Epidermal melanocyte (primary cell): Measurements from ENCODE around the gene JAGN1.
"Not testable (repeated sequence)": the region's sequence is repeated elsewhere in the genome, so short reads cannot be mapped to it uniquely, and the experiment has no call there.

Source experiments
- DNase-seq: peaks from one replicate; pipeline ENCODE4 v3.0.0; 2011; ENCODE audit warnings: low spot score; ENCODE audit not compliant: insufficient read length

JAGN1 gene

DNA sequence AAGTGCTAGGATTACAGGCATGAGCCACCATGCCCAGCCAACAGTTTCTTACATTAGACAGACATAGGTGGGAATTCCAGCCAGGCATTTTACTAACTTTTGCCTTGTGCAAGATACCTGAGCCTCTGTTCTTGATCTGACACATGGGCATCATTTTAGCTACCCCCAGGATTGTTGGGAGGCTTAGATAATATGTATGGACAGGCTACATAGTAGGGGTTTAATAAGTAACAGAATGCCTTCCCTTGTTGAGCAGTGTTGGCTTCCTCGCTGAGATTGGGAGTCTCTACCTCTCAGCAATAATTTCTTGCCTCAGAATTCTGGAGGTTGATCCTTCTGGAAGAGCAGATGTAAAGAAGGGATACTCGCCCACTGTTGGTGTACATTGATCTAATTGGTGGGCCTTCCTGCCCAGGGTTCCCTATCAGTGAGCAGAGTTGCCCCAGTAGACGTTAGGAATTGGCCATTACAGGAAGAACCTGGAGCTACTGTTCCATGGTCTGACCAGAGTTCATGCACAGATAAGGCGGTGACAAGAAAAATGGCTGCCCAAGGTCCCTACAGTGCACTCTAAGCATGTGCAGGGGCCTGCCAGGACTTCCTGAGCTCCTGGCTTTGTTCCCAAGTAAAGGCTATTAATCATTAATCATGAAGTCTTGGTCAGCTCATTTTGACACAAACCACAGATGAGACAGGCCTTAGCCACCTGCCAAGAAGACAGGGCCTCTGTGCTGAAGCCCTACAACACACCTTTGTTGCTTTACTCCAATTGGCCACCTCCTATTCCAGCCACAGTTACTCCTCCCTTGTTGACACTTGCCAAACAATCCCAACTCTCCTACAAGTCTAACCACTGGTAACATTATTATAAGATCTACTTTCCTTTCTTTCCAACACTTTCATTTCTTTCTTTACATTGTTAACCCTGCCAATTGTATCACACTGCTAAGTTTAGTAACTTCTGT is 7.3 kb downstream of the JAGN1 start:
- no peak for DNase-seq

GRCh38 chr3:9898467-9899241 is 8.2 kb downstream of the JAGN1 start:
- DNase-seq = no peak

GRCh38 chr3:9899289-9899791 is 8.9 kb downstream of the JAGN1 start:
- DNase-seq = no peak

GRCh38 chr3:9900965-9901415 is 10.6 kb downstream of the JAGN1 start:
- DNase-seq = not testable (repeated sequence)

- no peak for DNase-seq
Measured at GRCh38 chr3:9901967-9902366, 11.6 kb downstream of the JAGN1 start.

- DNase-seq = no peak
Measured at GRCh38 chr3:9902372-9903237, 12.2 kb downstream of the JAGN1 start, which contains the start of gene IL17RE. IL17RE (plus strand) TSS chr3:9902848; CDS start chr3:9902933, 85 bp downstream.

GRCh38 chr3:9903238-9903624 is 12.8 kb downstream of the JAGN1 start:
- DNase-seq = no peak

- no peak for DNase-seq
Measured at GRCh38 chr3:9903904-9904303, 13.5 kb downstream of the JAGN1 start.

DNA sequence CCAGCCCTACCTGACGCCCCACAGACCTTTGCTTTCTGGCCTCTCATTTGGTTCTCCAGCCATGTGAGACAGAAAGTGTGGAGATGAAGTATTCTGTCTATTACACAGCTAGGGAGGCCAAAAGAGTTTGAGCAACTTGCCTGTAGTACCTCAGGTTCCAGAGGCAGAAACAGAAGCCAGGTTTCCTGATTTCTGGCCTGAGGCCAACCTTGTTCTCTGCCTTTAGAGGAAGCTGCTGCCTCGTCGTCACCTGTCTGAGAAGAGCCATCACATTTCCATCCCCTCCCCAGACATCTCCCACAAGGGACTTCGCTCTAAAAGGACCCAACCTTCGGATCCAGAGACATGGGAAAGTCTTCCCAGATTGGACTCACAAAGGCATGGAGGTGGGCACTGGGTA is 16.1 kb downstream of the JAGN1 start:
- no peak for DNase-seq

- no peak for DNase-seq
Measured at GRCh38 chr3:9908286-9908685, 17.9 kb downstream of the JAGN1 start.

GRCh38 chr3:9909221-9910013 is 19.0 kb downstream of the JAGN1 start:
- no peak for DNase-seq

GRCh38 chr3:9911863-9912262 is 21.5 kb downstream of the JAGN1 start:
- no peak for DNase-seq

GRCh38 chr3:9912294-9912935 is 22.0 kb downstream of the JAGN1 start:
- DNase-seq = no peak

GRCh38 chr3:9913601-9914000 is 23.2 kb downstream of the JAGN1 start:
- no peak for DNase-seq

DNA sequence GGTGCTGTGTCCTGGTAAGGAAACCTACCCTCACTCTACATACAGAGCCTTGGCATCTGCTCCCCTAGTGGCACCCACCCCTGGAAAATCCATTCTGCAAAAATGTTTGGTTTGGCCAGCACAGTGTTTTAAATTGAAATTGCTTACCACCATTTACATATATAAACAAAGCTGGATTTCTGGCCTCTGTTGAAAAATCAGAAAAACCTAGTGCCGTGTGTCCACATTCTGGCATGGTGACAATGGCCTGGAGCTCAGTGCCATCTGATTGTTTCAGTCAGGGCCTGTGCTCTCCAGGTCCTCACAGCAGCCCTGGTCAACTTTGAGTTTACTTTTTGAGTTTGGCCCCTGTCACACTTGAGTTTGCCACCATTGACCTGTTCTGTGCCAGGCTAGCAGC is 23.6 kb downstream of the JAGN1 start:
- DNase-seq = no peak

- DNase-seq = no peak
Measured at GRCh38 chr3:9914559-9915253, 24.3 kb downstream of the JAGN1 start.

GRCh38 chr3:9915254-9916141 is 25.1 kb downstream of the JAGN1 start:
- no peak for DNase-seq

DNA sequence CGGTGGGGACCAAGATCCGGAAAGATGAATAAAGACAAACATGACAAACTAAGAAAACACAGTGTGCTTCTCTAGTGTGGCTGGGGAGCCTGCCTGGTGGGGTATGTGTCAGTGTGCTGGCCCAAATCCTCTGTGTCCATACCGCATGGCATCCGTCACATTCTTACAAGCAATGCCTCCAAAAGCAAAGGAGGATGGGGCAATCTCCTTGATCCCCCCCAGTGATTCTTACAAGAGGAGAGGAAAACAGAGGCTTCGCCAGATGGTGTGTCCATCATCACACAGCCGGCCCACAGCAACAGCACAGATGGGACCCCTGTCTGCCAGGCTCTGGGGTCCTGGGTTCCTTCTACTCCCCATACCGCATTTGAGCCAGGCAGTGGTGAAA is 25.9 kb downstream of the JAGN1 start:
- no peak for DNase-seq
